CD1c-positive myeloid dendritic cell (primary cell): ENCODE data around the gene ANKRD22.
A peak's percentile ranks its signal among the peaks of the same experiment; 100 is the strongest.
"Not testable (repeated sequence)": the region's sequence is repeated elsewhere in the genome, so short reads cannot be mapped to it uniquely, and the experiment has no call there.

ENCODE experiments used
- DNase-seq: peaks from one replicate; pipeline ENCODE4 v3.0.0-alpha.2; 2016; ENCODE audit errors: extremely low spot score

ANKRD22 gene

DNA sequence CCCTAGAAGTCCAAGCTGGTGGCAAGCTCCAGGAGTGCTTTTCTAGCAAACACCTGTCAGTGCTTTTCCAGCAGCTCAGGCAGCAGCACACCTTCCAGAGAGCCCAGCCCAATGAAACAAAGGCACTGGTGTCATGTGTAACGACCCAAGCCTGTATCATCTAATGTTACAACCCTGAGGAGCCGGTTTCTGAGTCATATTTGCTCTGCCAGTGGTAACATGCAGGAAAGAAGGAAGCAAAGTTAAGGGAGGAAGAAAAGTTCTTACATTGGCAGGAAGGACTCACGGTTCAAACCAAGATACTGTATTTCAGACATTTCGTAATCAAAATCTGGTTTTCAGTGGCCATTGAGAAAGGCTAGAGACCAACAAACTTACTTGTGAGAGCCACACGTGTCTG lies at the start of gene ANKRD22:
Gene ANKRD22, minus strand, starts transcription at position 139 of the 400 bp plus-strand sequence. CDS start 237 bp downstream, outside the sequence.
- DNase-seq = peak; percentile 64

DNA sequence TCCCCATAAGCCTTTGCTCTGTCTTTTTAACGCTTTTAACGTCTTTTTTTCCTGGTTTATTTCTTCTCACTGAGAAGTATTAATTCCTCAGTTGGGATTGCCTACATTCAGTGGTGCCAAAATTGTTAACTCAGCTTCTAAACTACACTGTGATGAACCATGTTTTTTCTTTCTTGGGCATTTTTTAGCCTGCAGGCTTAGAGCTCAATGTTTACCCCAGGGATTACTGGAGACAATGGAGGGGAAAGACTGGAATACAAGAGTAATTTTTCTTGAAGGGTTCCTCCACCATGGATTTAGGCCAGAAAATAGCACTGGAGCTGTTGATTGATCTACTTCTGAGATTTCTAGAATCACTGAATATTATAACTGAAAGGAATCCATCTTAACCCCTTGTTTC lies 48.2 kb upstream of the ANKRD22 start:
- DNase-seq = no peak

DNA sequence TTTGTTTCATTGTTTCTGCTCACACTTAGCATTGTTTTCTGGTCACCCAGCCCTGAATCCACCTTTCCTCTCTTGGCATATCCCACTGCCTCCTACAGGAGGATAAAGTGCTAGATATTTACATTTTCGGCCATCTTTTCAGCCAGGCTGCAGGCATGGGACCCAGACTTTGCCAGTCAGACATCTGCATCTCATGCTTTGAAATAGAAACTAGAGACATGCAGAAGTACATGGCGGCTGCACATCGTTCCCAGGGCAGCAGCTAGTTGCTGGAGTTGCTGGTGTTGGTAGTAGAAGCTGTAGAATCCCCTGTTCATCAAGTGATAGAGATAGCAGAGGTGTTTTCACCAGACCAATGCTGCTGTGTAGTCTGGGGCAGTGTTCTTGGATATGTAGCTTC lies 47.1 kb upstream of the ANKRD22 start:
- no peak for DNase-seq

DNA sequence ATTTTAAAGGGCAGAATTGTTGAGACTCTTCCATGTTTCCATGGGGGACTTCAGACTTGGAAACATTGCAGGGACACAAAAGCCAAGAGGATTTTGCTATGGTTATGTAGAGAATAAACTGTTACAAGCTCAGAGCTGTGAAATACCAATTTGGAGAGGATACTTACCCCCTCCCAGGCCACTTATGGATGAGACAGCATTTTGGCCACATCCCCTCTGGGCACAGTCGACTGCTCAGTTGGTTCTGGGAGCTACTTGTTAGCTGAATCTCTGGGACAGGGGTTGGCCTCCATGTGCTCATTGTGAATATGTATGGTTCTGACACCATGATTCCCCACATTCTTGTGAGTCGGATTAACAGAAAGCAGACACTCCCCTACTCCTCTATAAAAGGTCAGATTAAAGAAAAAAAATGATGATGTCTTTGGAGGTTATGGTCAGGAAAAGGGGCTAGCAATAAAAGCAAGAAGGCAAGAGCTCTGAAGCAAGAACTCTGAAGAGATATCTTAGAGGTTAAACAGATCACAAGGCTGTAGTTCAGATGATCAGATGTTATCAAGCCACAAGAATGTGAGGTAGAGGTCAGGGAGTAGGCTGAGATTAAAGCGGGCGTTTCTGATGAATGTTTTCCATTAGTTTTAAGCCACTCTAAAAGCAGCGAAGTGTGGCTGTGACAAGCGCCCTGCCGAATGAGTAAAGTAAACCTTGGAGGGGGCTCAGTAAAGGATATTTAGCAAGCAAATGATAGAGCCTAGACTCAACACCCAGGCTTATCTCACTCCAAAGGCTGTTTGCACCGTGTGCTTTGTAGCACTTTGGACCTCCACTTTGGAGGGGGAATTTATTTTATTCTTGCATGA lies 45.6 kb upstream of the ANKRD22 start:
- no peak for DNase-seq

DNA sequence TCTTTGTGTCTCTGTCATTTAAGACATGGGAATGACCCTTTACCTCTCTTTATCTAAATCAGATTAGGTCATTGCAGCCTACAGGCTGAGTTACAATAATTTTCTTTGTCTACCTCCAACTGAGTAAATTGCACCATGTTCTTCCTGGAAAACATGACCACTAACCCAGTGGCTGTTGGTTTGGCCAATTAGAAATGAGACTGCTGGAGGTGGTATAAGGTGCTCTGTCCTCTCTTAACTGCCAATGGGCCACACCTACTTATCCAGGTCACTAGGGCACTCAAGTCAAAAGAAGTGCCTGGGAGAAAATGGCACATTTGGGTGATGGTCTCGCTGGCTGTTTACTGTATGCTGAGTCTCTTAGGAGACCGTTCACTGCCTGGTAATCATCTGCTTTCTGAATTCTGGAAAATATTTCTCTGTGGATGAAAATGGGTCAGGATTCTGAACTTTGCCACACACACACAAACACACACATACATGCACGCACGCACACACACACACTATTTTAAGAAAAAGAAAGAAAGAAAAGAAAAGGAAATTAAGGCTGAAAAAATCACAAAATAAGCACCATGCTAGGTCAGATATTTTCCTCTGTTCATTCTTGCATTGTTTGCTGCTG lies 44.8 kb upstream of the ANKRD22 start:
- no peak for DNase-seq

DNA sequence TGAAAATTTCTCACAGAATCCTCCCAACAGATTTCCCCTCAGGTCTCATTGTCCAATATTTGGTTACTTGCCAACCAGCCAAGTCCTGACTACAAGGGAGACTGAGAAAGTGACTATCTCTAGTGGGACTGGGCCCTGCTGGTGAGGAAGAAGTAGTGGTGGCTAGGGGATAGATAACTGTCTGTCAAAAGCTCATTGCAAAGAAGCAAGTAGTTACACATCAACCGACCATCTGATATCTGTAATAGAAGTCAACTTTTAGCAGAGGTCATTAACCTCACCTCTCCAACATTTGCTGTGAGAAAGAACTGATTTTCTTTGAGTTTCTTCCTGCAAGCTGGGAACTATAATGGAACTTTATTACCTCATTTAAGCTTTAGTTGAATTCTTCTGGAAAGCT lies 43.6 kb upstream of the ANKRD22 start:
- DNase-seq = no peak

DNA sequence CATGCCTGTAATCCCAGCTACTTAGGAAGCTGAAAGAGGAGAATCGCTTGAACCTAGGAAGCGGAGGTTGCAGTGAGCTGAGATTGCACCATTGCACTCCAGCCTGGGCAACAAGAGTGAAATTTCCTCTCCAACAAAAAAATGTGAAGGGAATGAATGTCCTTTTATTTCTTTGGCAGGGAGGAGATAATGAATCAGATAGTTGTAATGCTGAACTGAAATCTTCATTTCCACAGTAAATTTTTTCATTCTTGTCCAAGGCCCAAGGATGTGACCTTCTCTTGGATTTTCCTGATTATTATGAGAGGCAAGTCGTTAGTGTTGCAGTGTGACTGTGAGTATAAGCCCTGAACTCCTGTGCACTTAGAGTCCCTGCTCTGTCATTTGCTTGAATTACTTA lies 42.0 kb upstream of the ANKRD22 start:
- no peak for DNase-seq

DNA sequence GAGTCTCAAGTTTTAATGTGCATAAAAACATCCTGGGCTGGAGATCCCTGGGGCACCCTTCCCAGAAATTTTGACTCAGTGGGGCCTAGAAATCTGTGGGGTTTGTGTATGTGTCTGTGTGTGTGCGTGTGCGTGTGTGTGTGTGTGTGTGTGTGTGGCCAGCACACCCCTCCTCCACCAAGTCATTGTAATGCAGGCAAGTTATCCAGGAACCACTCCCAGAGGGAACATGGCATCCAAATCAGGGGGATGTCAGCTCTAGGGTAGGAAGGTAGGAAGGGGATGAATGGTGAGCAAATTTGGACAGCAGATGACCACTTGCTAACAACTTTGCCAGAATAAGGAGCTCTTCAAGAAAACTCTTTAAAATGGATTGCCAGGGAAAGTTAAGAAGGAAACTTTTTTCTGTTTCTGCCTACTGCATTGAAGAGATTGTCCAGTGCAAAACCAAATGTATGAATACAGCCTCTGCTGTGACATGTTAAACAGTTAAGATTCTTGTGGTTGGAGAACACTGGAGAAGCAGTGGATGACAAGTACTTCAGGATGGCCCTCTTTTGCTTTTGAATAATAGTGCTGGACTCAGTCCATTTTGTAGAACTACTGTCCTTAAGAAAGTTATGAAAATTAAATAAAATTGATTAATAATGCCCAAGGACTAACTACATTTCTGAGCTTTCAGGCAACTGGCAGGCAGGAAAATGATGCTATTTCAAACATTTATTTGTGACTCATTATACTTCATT lies 40.8 kb upstream of the ANKRD22 start:
- DNase-seq = no peak

DNA sequence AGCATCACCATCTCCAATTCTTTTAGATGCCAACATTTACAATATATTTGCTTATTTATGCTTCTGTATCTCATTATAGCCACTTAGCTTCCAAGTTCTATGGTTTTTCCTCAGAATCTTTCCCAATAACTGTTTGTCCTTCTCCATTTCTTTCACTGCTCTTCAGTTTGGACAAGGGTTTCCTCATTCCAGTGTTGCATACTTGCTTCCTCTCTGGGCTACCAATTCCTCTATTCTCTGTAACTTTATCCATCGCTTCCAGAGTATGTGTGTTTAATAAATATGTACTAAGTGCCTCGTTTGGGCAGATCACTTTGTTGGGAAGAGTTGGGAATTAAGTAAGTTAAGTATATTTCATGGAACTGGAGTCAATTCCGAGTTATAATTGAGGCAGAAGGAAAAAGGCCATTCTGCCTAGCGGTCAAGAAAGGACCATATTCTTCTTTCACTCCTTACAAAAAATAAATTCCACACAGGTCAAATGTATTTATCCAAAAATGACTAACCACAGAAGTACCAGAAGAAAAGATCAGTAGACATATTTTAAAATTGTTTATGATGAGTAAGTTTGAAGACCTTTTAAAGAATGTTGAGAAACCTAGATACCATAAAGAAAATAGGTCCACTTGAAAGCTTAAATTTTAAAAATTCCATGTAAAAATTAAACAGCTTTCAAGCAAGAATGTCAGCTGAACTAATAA lies 39.2 kb upstream of the ANKRD22 start:
- DNase-seq = peak; percentile 62

DNA sequence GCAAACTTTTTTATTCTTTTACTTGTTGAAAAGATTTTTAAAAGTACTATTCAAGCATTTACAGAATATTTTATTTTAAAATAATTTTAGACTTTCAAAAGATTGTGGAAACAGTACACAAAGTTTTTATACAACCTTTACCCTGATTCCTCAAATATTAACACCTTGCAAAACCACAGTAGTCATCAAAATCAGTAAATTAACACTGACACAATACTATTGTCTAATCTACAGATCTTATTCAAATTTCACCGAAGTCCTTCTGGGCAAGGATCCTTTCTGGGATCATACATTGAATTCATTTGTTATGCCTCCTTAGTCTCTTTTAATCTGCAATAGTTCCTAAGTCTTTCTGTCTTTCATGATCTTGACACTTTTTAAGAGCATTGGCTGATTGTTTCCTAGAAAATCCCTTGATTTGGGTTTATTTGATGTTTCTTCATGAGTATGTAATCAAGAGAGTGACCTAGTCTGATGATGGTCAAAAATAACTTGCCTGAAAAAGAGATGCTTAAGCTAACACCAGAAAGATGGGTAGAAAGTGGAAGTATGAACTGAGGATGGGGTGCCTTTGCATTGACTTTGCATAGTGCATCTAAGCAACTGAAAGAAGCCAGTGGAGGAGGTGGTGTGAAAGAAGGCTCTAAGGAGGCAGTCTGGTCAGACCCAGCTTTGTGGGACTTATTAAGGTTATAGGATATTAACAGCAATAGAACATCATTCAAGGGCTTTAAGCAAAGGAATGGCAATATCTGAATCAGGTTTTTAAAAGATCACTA lies 38.1 kb upstream of the ANKRD22 start:
- DNase-seq = no peak

DNA sequence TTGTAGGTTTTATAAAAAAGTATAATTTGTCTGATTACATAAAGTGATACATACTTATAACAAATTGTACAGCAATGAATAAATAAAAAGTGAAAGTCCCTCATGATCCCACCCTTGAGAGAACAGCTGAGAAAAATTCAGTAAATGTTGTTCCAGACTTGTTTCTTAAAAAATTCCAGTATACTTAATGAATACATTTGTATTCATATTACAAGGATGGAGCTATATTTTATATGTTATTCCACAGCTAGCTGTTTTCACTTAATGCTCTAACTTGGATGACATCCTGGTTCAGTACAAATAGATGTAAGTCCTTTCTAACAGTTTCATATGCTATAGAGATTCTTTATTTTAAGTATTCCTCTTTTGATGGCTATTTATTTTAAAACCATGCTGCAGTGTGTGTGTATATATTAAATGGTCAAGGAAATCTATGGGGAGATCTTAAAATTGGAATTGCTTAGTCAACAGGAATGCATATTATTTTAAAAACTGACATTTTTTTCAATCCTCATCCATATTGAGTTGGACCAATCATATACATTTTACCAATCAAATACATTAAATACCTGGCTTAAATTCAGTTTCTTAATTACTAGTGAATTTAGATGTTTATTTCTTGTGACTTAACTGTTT lies 37.3 kb upstream of the ANKRD22 start:
- DNase-seq = no peak

DNA sequence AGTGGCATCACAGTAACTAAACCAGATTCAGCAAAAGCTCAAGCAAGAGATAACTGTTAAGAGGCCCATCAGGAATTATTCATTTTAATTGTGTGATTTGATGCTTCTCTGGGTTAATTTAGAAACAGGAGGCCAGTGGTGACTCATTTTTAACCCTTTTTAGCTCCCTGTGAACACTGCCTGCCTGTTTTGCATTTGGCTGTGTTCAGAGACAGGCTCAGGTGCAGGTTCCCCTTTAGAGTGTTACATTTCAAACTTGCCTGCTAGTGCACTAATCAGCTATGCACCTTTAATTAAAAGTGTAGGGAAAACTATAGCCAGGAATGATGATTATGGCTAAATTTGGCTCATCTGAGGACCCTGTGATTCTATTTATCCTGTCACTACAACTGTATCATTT lies 34.9 kb upstream of the ANKRD22 start:
- no peak for DNase-seq

DNA sequence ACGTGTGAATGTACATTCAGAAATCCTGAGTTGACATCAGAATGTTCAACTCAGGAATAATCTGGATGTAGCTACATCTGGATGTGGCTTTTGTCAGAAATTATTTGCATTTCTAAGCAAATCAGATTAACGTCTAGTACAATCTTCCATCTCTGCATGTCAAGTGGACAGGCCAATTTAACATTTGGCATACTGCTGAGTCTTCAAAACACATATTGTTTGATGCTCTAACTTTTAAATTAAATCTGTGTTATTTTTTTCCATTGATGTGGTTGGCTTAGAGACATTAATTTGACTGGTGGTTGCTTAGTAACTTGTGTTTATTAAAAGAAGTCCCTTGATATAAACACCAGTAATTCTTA lies 31.8 kb upstream of the ANKRD22 start:
- no peak for DNase-seq

DNA sequence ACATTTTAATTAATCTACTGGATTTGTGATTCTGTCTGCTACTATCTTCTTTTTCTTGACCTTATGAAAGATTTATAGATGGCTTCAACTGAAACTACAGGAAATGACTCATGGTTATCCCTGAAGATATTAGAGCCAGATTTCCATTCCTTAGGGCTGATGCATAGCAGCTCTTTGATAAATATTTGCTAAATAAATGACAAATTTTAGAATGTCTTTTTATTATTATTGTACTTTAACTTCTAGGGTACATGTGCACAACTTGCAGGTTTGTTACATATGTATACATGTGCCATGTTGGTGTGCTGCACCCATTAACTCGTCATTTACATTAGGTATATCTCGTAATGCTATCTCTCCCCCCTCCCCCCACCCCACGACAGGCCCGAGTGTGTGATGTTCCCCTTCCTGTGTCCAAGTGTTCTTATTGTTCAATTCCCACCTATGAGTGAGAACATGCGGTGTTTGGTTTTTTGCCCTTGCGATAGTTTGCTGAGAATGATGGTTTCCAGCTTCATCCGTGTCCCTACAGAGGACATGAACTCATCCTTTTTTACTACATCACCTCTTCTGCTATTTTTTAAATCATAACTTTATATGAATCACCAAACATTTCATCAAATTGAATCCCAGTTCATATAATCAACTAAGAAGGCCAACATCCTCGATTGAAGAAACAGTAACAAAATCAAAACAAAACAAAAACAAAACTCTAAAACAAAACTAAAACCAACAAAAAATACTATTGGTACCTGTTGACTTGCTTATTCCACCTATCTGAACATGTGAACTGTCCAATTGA lies 31.2 kb upstream of the ANKRD22 start:
- not testable (repeated sequence) for DNase-seq

DNA sequence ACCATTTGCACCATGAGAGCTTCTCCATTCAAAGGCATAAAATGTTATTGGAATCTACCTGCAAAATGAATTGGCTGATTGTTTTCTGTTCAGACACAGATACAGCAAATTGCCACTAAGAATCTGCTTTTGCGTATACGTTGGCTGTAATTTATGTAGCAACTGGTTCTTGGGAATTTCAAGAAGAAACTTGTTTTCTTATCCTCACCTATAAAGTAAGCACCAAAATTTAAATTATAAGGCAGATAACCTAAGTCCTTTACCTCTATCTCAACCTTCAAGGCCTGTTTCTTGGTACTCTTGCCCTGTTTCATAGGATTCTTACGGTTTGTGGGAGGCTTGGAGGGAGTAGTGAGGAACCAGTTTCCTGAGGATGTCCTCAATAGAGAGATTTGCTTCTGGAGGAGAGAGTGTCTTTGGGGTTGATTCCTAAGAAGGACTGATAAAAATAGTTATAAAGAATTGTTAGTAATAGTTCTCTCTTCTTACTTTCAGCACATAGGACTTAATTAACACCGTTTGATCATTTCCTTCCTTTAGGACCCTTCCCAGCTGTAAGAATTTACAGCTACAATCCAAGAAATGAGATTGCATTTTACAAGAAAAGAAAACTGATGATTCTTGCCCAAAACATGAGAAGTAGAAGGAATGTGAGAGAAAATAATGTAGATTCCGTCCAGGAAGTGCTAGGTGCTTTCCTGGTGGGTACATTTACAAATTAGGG lies 30.4 kb upstream of the ANKRD22 start:
- DNase-seq = no peak

DNA sequence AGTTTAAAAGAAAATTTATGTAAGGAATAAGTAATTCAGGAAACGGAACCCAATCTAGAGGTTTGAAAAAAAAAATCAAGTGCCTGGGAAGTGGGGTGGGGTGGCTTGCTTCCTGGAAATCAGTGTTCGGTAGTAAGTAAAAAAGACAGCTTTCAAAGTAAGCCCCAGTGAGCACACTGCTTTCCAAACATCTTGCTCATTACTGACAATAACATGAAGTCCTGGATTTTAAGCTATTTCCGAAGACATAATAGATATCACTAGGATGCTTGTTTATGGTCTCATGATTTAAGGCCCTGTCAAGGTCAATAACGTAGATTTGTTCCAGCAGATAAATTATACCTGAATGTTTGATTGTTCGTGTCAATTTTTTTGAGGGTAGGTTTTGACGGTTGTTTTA lies 29.7 kb upstream of the ANKRD22 start:
- peak; percentile 17 for DNase-seq

DNA sequence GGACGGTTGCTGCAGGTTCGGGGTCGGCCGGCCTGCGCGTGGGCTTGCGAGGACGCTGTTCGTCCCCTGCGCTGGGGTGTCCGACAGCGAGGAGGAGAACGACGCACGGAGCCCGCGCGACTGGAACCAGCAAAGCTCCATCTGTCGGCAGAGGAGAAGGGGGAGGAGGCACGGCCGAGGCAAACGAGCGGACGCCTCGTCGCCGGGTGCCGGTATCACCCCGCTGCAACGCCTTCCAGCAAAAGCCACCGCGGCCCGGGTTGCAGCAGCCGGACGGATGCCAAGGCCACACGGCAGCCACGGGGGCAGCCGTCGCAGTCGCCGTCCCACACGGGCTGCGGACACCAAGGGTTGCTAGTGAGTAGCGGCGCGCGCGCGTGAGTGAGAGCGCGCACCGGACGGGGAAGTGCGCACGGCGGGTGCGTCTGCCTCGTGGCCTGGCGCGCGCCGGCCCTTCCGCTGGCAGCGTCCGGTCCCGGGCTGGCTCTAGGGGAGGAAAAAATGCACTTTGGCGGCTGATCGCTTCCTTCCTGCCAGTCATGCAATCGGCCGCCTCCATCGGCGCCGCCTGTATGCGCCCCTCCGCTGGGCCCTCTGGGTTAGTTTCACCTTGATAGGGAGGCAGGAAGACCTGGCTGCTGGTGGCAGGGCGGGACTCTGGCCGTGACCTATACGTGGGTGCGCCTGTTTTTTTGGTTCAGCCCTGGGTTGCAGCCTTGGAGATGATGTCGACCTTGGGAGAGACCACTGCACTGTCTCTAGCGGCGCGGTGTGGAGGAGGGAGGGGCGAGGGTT lies 28.8 kb upstream of the ANKRD22 start:
- DNase-seq = peak; percentile 93

DNA sequence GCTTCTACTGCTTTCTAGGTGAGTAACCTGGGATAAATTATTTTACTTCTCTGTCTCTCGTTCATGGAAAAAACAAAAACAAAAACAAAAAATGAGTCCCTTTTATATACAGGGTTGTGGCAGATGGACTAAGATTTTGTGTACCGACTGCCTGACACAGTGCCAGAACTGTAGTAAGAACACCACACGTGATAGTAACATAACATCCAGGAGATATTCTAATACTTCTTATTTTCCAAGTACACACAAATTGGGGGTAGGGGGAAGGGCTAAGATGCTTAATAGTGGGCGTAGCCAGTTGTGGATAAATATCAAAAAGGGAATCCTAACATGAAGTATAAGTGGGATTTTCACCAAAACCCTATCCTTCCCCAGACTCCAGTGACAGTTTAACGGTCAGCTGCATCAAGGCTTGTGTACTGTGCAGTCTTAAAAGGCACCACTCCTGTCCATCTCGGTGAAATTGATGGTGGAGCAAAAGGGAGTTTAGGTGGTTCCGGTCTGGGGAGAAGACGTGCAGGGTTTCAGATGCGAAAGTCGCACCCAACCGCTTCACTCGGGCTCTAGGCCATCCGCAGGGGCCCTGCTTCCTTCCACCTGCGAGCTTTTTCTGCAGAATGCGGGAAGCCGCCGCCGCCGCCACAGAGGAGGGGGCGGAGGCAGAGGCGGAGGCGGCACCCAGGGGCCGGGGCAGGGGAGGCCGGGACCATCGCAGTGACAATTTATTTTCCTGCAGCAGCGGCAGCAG lies 28.1 kb upstream of the ANKRD22 start, which contains the start of gene STAMBPL1:
Gene STAMBPL1, plus strand, starts transcription at position 712 of the 748 bp plus-strand sequence. CDS start 21,464 bp downstream, outside the sequence.
- peak; percentile 65 for DNase-seq
